NCI-H446 treated with DMSO at 0.1 percent for 48 hours (cell line): Measurements from ENCODE around the gene DNASE1L1.
"Not testable (repeated sequence)": the region's sequence is repeated elsewhere in the genome, so short reads cannot be mapped to it uniquely, and the experiment has no call there.

Experiments used
- DNase-seq: peaks from one replicate; lab custom pipeline; 2025; lab: John Stamatoyannopoulos, UW

The DNASE1L1 gene

GRCh38 chrX:154403858-154404257, 5.2 kb downstream of the DNASE1L1 start:
- DNase-seq, result no peak

DNA sequence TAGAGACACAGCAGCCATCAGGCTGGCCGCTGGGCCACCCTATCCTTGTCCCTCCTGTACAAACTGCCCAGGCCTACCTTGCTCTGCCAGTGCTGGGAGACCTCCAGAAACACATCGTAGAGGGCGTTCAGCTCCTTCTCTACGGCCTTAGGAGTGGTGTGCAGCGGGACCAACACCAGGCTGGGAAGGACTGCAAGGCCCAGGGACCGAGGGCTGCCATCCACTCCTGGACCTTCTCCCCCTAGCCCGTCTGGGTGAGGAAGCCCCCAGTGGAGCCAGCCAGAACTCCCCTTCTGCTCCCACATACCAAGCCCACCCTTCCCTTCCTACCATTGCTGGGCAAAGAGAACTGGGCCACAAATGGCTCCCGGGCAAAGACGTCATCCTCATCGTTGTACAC, 5.9 kb downstream of the DNASE1L1 start:
- no peak for DNase-seq

GRCh38 chrX:154402622-154403127, 6.4 kb downstream of the DNASE1L1 start:
- DNase-seq, result no peak

- DNase-seq, result no peak
Observed at GRCh38 chrX:154401918-154402621, 7.0 kb downstream of the DNASE1L1 start.

- DNase-seq, result no peak
Observed at GRCh38 chrX:154401045-154401799, 7.8 kb downstream of the DNASE1L1 start.

DNA sequence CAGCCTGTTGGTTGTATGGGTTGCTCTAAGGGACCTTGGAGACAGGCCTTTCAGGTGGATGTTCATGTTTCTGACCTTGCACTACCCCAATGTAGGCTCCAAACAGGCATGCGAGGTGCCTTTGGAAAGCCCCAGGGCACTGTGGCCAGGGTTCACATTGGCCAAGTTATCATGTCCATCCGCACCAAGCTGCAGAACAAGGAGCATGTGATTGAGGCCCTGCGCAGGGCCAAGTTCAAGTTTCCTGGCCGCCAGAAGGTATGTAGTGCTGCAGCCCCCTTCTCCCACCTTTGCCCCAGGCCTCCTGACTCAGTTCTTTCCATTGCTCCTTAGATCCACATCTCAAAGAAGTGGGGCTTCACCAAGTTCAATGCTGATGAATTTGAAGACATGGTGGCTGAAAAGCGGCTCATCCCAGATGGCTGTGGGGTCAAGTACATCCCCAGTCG, 8.7 kb downstream of the DNASE1L1 start:
- not testable (repeated sequence) for DNase-seq

GRCh38 chrX:154399527-154400368, 9.3 kb downstream of the DNASE1L1 start:
- DNase-seq, result no peak

- DNase-seq, result peak; percentile 37
Observed at GRCh38 chrX:154398668-154399526, 10.2 kb downstream of the DNASE1L1 start.

- DNase-seq, result peak; percentile 96
Observed at GRCh38 chrX:154397888-154398667, 11.0 kb downstream of the DNASE1L1 start, which contains the start of gene RPL10. TSS of gene RPL10 (plus strand) at chrX:154398377. CDS start at chrX:154398520, 143 bp downstream.

GRCh38 chrX:154396973-154397887, 11.8 kb downstream of the DNASE1L1 start:
- DNase-seq, result no peak

DNA sequence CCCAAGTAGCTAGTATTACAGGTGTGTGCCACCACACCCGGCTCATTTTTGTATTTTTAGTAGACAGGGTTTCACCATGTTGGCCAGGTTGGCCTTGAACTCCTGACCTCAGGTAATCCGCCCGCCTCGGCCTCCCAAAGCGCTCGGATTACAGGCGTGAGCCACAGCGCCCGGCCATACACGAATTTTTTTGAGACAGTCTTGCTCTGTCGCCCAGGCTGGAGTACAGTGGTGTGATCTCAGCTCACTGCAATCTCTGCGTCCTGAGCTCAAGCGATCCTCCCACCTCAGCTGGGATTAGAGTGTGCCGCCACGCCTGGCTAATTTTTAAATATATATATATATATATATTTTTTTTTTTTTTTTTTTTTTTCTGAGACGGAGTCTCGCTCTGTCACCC, 12.7 kb downstream of the DNASE1L1 start:
- not testable (repeated sequence) for DNase-seq

GRCh38 chrX:154389812-154390747, 19.0 kb downstream of the DNASE1L1 start:
- DNase-seq, result not testable (repeated sequence)

- not testable (repeated sequence) for DNase-seq
Observed at GRCh38 chrX:154388649-154389048, 20.4 kb downstream of the DNASE1L1 start.

- not testable (repeated sequence) for DNase-seq
Observed at GRCh38 chrX:154388094-154388493, 21.0 kb downstream of the DNASE1L1 start.

- DNase-seq, result no peak
Observed at GRCh38 chrX:154384284-154384892, 24.7 kb downstream of the DNASE1L1 start.

- DNase-seq, result no peak
Observed at GRCh38 chrX:154383359-154384283, 25.4 kb downstream of the DNASE1L1 start.
